ENCODE results near the gene FKRP. TPM values are rescaled to one million over a fixed set of nuclear protein-coding genes. Genes with fewer than 3 reads are reported as not detected.

FKRP gene
- total RNA-seq, 4 donors from 2014 or later = 7.0 to 14.3 (median 10.5) TPM

DNA sequence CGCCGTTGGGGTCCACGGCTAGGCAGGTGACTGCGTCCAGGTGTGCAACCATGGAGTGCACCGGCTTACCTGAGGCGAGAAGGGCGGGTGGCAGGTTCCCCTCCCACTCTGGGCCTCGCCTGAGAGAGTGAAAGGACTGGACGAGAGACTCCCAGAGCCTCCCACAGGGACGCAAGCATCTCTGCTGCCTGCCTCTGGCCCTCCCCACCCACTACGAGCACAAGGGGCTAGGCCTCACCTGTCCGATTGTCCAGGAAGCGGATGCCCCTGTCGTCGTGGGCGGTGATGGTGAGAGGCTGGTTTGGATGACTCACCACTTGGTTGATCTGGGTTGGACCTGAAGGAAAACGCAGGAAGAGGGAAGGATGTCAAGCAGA lies 23.9 kb upstream of the FKRP start:
- TF ChIP-seq, protein P1, sequence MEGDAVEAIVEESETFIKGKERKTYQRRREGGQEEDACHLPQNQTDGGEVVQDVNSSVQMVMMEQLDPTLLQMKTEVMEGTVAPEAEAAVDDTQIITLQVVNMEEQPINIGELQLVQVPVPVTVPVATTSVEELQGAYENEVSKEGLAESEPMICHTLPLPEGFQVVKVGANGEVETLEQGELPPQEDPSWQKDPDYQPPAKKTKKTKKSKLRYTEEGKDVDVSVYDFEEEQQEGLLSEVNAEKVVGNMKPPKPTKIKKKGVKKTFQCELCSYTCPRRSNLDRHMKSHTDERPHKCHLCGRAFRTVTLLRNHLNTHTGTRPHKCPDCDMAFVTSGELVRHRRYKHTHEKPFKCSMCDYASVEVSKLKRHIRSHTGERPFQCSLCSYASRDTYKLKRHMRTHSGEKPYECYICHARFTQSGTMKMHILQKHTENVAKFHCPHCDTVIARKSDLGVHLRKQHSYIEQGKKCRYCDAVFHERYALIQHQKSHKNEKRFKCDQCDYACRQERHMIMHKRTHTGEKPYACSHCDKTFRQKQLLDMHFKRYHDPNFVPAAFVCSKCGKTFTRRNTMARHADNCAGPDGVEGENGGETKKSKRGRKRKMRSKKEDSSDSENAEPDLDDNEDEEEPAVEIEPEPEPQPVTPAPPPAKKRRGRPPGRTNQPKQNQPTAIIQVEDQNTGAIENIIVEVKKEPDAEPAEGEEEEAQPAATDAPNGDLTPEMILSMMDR (IDR thresholded peaks at IDR 0.05; ENCODE audit: low read depth) = no peak

DNA sequence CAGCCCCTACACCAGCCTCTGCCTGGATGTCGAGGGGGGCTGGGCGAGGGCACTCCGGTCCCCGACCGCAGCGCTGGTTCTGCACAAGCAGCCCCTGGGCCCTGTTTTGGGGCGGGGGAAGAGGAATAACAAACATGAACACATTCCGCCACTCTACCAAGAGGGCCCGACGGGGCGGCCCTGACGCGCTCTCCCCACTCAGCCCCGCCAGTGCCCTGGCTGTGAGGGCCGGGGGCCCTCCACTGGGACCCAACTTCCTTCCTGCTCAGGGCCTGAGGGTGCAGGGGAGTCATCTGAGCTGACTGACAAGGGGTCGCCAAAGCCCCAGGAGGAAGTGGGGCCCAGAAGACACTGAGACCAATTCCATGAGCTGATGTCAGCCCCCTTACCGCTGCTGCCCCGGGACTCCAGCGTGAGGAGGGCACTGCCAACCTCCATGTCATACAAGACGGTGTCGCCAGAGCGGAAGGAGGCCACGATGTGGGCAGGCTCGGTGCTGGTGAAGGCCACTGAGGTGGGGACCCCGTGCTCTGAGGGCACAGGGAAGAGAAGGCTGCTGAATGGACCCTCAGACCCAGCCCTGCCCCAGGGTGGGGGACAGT lies 23.3 kb upstream of the FKRP start:
- TF ChIP-seq, protein P1 (IDR thresholded peaks at IDR 0.05; ENCODE audit: low read depth) = no peak

DNA sequence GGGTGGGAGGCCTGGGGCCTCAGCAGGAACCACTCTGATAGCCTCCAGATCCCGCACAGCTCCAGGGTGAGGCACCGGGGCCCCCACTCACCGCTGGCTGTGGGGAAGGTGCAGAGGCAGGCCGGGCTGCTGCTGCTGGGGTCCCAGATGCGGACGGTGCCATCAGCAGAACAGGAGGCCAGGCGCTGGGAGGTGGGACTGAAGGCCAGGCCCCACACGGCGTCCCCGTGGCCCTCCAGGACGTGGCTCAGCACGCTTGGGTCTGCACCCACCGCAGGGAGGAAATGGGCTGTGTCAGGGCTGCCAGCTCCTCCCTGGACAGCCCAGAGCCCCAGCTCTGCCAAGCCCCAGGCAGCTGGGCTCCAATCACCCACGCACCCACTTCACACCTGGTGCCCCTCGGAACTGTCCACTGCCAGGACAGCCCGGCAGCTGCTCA lies 22.8 kb upstream of the FKRP start:
- TF ChIP-seq, protein P1 (IDR thresholded peaks at IDR 0.05; ENCODE audit: low read depth) = no peak

DNA sequence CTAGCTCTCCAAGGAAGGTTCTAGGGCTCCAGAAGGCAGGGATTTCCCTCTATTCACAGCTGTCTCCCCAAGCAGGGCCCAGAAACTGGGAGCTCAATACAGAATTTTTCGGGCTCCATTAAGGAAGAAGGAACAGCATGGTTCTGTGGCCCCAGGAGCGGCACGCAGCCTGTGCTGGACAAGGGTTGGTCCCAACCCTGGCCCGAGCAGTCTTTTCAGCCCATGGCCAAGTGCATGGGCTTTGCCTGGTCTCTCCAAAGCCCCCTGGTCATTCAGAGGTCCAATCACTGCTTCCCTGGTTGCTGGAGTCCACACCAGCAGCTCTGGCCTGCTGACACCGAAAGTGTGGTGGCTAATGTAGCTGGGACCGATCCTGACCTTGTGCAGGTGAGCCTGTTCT lies 22.4 kb upstream of the FKRP start:
- TF ChIP-seq, protein P1 (IDR thresholded peaks at IDR 0.05; ENCODE audit: low read depth) = no peak

DNA sequence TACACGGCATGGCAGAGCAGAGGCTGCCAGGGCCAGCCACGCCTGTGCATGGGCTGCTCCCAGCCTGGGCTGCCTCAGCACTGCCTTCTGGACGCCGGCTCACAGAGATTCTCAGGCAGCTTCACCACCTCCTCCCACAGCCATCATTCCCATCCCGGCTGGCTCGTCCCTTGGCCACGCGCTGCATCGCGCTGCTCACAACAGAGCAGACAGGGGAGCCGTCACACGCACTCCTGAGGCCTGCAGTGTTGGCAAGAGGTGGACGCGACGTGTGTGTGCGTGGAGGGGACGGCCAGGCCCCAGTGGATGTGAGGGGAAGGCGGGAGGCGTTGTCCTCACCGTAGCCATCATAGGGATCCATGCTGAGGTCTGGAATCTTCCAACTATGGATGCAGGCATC lies 21.4 kb upstream of the FKRP start:
- TF ChIP-seq, protein P1 (IDR thresholded peaks at IDR 0.05; ENCODE audit: low read depth) = no peak

DNA sequence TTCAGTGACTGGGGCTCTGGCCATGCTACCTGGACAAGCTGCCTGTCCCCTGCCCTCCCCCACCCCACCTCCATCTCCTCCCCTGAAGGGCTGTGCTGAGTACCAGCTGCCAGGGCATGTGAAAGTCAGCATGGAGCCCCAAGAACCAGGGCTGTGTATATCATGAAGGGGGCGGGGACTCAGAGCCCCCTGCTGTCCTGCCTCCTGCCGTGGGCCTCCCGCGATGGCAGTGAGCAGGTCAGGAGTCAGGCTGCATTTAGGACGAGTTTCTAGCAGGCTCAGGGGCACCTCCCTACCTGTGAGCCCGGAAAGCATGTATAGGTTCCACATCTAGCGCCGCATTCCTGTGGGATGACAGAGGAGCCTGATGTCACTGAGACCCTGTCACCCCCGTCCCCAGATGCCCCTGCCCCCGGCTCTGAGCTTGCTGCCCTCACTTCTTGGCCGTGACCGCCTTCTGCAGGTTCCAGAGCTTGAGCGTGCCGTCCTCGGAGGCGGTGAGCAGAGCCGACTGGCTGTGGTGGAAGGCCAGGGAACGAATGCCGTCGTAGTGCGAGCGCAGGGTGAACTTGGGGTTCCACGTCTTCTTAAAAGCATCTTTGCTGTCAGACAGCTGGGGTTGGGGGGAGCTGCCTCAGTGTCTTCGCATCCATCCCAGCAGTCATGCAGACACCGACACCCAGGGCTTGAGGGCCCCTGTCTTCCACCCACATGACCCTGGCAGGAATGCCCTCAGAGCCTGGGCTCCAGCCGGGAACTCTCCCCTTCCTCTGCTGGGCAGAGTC lies 20.6 kb upstream of the FKRP start:
- TF ChIP-seq, protein P1 (IDR thresholded peaks at IDR 0.05; ENCODE audit: low read depth) = no peak

DNA sequence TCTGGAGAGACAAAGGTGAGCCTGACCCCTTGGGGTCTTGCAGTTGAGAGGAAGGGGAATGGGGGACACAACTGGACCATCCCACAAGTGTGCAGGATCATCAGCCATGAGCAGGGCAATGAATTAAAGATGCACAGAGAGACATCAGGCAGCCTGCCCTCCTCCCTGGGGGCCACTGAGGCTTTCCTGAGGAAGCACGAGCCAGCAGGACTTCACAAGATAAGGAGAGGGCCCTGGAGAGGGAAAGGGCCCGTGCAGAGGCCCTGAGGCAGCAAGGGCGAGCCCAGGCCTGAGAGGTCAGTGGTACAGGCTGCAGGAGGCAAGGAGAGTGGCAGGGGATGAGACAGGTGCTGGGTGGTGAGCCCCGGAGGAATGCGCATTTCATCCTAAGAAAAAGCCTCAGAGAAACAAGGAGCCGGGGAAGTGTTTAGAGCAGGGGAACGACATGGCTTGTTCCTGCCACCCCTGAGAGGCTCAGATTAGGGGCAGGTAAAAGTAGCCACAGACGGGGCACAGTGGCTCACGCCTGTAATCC lies 19.9 kb upstream of the FKRP start:
- TF ChIP-seq, protein P1 (IDR thresholded peaks at IDR 0.05; ENCODE audit: low read depth) = no peak

Measured in subcutaneous adipose tissue (tissue), 4 donors.